Nephron progenitor cell (in vitro differentiated cells): ENCODE results near the gene KCTD7.
"Not testable (repeated sequence)": the region's sequence is repeated elsewhere in the genome, so short reads cannot be mapped to it uniquely, and the experiment has no call there.

Source experiments
- DNase-seq: peaks from one replicate; pipeline ENCODE4 v3.0.0; 2021
- H3K27ac Mint-ChIP-seq: 2 replicates; pipeline ENCODE4 v1.8.0; 2021; ENCODE audit warnings: mild to moderate bottlenecking, moderate library complexity, mixed read lengths
- H3K27me3 Mint-ChIP-seq: 2 replicates; pipeline ENCODE4 v1.8.0; 2021; ENCODE audit warnings: mild to moderate bottlenecking, low read depth, mixed read lengths; ENCODE audit not compliant: poor library complexity
- H3K36me3 Mint-ChIP-seq: 2 replicates; pipeline ENCODE4 v1.8.0; 2021; ENCODE audit warnings: low read depth, mixed read lengths
- H3K4me1 Mint-ChIP-seq: 2 replicates; pipeline ENCODE4 v1.8.0; 2021; ENCODE audit warnings: mixed read lengths
- H3K4me3 Mint-ChIP-seq: 2 replicates; pipeline ENCODE4 v1.8.0; 2021; ENCODE audit warnings: mild to moderate bottlenecking, moderate library complexity, mixed read lengths
- H3K9me3 Mint-ChIP-seq: 2 replicates; pipeline ENCODE4 v1.8.0; 2021; ENCODE audit warnings: mild to moderate bottlenecking, moderate library complexity, mixed read lengths
- CTCF ChIP-seq: fragments of 200-600 bp; sonication (generic); IDR thresholded peaks from 2 replicates; pipeline ENCODE4 v1.5.0; 2021; ENCODE audit warnings: antibody characterized with exemption

Gene KCTD7

GRCh38 chr7:66609176-66609575, 19.5 kb upstream of the KCTD7 start:
- no peak for TF ChIP-seq CTCF
- Mint-ChIP-seq H3K27me3 (peaks cover 4% of the 10 kb centered on the region), H3K27ac (no peak overlapping the region), H3K4me1 (no peaks in the 10 kb centered on the region), H3K4me3 (no peak overlapping the region), H3K36me3 (no peaks in the 10 kb centered on the region), H3K9me3 (peaks cover 9% of the 10 kb centered on the region)
- DNase-seq = no peak

- not testable (repeated sequence) for DNase-seq, H3K27me3 Mint-ChIP-seq, H3K4me3 Mint-ChIP-seq, H3K27ac Mint-ChIP-seq, H3K36me3 Mint-ChIP-seq
- Mint-ChIP-seq H3K9me3 (peaks cover 15% of the 10 kb centered on the region), H3K4me1 (peaks cover 13% of the 10 kb centered on the region)
Measured at GRCh38 chr7:66614596-66614995, 14.1 kb upstream of the KCTD7 start.

- Mint-ChIP-seq H3K4me1 (peaks cover 14% of the 10 kb centered on the region), H3K27ac (no peak overlapping the region), H3K4me3 (no peak overlapping the region), H3K27me3 (peaks cover 3% of the 10 kb centered on the region), H3K9me3 (peaks cover 15% of the 10 kb centered on the region), H3K36me3 (no peaks in the 10 kb centered on the region)
- TF ChIP-seq CTCF = no peak
- no peak for DNase-seq
Measured at GRCh38 chr7:66615699-66616098, 13.0 kb upstream of the KCTD7 start.

- Mint-ChIP-seq H3K4me3 (no peak overlapping the region), H3K36me3 (no peaks in the 10 kb centered on the region), H3K4me1 (peaks cover 14% of the 10 kb centered on the region), H3K27me3 (peaks cover 9% of the 10 kb centered on the region), H3K9me3 (peaks cover 11% of the 10 kb centered on the region), H3K27ac (no peak overlapping the region)
- no peak for DNase-seq
- TF ChIP-seq CTCF = no peak
Measured at GRCh38 chr7:66617295-66617694, 11.4 kb upstream of the KCTD7 start.

- H3K9me3 Mint-ChIP-seq, H3K36me3 Mint-ChIP-seq, H3K4me3 Mint-ChIP-seq, DNase-seq: not testable (repeated sequence)
- Mint-ChIP-seq H3K27me3 (peaks cover 20% of the 10 kb centered on the region), H3K4me1 (peaks cover 14% of the 10 kb centered on the region), H3K27ac (peak overlapping the region; percentile 12)
Measured at GRCh38 chr7:66619341-66619948, 9.2 kb upstream of the KCTD7 start.

- H3K9me3 Mint-ChIP-seq = peaks cover 6% of the 10 kb centered on the region
Measured at GRCh38 chr7:66626331-66626934, 2.2 kb upstream of the KCTD7 start.

More at GRCh38 chr7:66626331-66626934, 2.2 kb upstream of the KCTD7 start:
- no peak for TF ChIP-seq CTCF
- Mint-ChIP-seq H3K36me3 (peaks cover 9% of the 10 kb centered on the region), H3K4me1 (peaks cover 17% of the 10 kb centered on the region), H3K27ac (no peak overlapping the region), H3K4me3 (peak overlapping the region; percentile 79), H3K27me3 (peaks cover 24% of the 10 kb centered on the region)
- no peak for DNase-seq
